Fibroblast of gingiva (primary cell): ENCODE data around the gene HOXA3.

Experiments
- DNase-seq: peaks from one replicate; pipeline ENCODE4 v3.0.0-alpha.2; 2011; ENCODE audit warnings: low read depth

HOXA3 gene

GRCh38 chr7:27088002-27088922 is 64.1 kb downstream of the HOXA3 start:
- DNase-seq = no peak

DNA sequence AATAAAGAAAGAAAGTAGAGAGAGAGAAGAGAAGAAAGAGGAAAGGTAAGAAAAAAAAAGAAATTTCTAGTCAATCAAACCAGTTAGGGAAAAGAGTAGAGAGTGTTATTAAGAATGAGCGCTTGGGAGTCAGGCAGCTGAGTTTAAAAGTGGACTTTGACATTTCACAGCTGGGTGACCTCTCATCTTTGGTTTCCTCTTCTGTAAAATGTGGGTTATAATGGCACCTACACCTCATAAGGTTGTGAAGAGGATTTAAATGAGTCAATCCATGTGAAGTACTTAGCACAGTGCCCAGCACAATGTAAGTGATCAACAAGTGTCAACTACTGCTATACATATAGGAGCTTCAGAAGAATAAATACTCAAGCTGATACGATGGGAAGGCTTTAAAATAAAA is 68.7 kb downstream of the HOXA3 start:
- no peak for DNase-seq

GRCh38 chr7:27082171-27082570 is 70.2 kb downstream of the HOXA3 start:
- no peak for DNase-seq

- no peak for DNase-seq
Measured at GRCh38 chr7:27080844-27081436, 71.4 kb downstream of the HOXA3 start.

DNA sequence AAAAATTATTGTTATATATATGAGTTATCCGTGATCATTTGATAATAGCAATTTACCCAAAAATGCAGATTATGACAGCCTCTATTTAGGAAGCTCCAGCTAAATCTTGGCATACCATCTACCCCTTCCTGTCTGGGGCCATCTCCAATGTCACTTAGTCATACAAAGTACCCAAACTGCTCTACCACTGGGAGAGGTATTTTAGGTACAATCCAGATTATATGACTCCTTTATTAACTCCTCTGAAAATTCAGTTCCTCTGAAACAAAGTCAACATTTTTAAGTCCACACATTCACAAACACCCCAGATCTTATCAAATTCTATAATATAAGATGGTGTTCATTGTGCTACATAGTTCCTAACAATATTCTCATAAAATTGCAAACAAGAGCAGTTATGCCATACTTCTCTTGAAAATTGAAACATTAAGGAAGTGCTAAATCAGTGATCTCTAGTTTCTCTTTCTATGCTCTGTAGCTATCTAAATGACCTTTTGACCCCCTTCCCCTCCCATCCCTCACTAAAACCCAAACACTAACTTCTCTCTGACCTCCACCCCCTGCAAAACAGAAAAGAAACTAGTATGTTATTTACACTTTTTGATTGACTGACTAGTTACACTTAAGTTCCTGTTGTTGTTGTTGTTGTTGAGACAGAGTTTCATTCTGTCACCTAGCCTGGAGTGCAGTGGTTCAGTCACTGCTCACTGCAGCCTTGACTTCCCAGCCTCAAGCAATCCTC is 73.0 kb downstream of the HOXA3 start:
- DNase-seq = no peak

DNA sequence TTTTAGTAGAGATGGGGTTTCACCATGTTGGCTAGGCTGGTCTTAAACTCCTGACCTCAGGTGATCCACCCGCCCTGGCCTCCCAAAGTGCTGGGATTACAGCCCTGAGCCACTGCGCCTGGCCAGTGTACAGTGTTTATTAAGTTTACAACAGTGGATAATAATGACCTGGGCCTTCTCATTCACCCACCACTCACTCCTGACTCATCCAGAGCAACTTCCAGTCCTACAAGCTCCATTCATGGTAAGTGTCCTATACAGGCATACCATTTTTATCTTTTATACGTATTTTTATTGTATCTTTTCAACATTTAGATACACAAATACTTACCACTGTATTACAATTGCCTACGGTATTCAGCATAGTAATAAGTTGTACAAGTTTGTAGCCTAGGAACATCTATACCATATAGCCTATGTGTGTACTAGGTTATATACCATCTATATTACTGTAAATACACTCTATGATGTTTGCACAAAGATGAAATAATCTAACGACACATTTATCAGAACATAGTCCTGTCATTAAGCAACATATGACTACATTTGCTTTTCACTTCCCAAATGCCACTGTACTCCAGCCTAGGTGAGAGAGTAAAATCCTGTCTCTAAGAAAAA is 73.7 kb downstream of the HOXA3 start:
- DNase-seq = no peak

GRCh38 chr7:27073076-27073475 is 79.3 kb downstream of the HOXA3 start:
- DNase-seq = no peak

DNA sequence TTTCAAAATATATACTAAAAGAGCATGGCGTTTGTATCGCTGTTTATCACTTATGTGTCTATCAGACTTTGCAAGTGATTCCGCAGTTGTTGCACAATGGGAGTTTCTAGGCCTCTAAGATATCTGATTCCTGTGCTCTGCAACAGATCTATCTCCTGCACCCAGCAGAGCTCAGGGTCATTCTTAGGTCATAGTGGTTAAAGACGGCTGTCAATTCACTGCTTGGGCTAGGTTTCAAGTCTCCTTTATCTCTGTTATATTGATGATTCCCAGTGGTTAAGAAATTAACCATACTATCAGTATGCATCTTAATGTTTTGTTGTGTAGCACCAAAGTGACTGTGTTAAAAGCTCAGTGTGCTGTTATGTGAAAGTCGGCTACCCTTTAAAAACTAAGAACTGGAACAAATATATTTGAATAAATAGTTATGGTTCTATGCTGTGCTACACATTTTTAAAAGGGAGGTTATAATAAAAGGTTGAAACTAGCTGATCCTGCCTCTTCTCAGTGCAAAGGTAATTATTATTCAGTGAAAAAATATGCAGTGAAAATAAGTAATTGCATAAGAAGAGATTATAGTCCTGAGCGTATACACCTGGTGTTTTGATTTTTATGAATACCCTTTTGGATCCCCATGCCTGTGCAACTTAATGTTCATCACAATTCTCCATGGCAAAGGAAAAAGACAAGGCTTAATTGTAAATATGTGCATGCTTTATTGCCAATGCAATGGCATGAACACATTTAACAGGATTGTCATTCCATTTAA is 80.6 kb downstream of the HOXA3 start:
- no peak for DNase-seq

DNA sequence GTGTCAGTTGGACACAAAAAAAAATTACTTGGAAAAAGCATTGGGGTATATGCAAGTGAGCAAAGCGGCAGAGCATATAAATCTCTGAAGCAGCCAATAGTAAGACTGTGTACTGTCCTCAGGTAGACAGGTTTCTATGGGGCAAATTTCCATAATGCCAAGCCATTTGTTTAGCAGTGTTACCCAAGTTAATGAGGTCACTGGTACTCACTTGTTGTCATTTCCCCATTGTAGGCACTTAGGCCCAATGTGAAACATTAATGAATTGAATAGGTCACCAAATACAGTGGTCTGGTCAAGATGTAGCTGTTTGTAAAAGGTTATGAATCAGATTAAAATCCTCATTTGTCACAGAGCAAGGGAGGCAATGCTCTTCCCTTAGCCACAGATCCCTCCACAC is 84.1 kb downstream of the HOXA3 start:
- DNase-seq = no peak

DNA sequence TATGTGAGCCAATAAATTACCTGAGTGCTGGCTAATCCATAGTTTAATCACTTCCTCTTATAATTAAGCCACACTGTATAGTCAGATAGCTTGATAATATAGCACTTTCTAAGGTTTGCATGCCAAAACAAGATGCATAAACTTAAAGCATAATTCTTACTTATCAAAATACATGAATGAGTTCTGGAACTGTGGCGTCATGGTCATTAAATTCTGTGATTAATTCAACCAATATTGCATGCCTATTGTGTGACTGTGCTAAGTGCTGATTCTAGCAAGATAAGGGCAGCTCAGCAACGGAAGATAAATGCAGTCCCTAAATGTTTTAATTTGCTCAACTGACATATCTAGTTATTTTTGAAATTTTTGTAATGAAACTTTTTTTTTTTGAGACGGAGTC is 86.2 kb downstream of the HOXA3 start:
- no peak for DNase-seq

DNA sequence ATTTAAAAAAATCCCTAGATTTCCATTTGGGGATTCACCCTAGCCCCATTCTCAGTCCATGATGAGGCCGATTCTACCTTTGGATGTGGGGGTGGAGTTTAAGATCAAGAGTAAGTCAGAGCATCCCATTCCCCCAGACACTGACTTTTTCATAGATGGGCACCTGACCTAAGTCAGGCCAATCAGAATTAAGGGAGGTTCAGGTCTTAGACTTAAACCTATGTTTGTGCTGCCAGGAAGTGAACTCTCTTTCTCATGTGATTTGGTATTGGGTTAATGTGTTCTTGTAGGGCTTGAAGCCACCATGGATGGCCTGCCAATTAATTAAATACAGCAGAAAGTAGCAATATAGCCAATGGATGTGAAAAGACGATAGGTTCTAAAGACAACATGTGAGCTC is 86.7 kb downstream of the HOXA3 start:
- DNase-seq = no peak

- peak; percentile 6 for DNase-seq
Measured at GRCh38 chr7:27064661-27065060, 87.7 kb downstream of the HOXA3 start.

GRCh38 chr7:27064159-27064558 is 88.2 kb downstream of the HOXA3 start:
- DNase-seq = peak; percentile 54

- DNase-seq = peak; percentile 49
Measured at GRCh38 chr7:27062946-27063345, 89.4 kb downstream of the HOXA3 start.
